Measurements from ENCODE around the gene AUTS2. TPM values are rescaled to one million over a fixed set of nuclear protein-coding genes. Genes with fewer than 3 reads are reported as not detected.

AUTS2 gene
- total RNA-seq, 2 experiments from 2014 or later, result 15.2 to 16.3 TPM

- Mint-ChIP-seq H3K27me3 (ENCODE audit: low read depth) (peaks cover 3% of the 10 kb centered on the region), H3K9me3 (ENCODE audit: insufficient read depth) (no peaks in the 10 kb centered on the region), H3K4me3 (no peak overlapping the region), H3K4me1 (ENCODE audit: low read depth) (peaks cover 4% of the 10 kb centered on the region), H3K27ac (no peak overlapping the region), H3K36me3 (ENCODE audit: low read depth) (no peaks in the 10 kb centered on the region)
- ATAC-seq (no peak), DNase-seq (no peak)
- POLR2A ChIA-PET, result no interaction called here
- CTCF ChIA-PET, result no interaction called here
These were observed 310.2 kb downstream of the AUTS2 start for GRCh38 chr7:69908454-69908853.

GRCh38 chr7:69910150-69910549, 311.9 kb downstream of the AUTS2 start:
- H3K27ac Mint-ChIP-seq, result no peak overlapping the region
- CTCF ChIA-PET, result no interaction called here
- POLR2A ChIA-PET, result no interaction called here
- no peaks in the 10 kb centered on the region for H3K36me3 Mint-ChIP-seq (ENCODE audit: low read depth)
- no peak overlapping the region for H3K4me3 Mint-ChIP-seq
- H3K9me3 Mint-ChIP-seq (ENCODE audit: insufficient read depth), result no peaks in the 10 kb centered on the region
- ATAC-seq, result no peak
- peaks cover 3% of the 10 kb centered on the region for H3K27me3 Mint-ChIP-seq (ENCODE audit: low read depth)
- H3K4me1 Mint-ChIP-seq (ENCODE audit: low read depth), result peaks cover 4% of the 10 kb centered on the region
- no peak for DNase-seq

- ChIA-PET CTCF (no interaction called here), POLR2A (no interaction called here)
- no peaks in the 10 kb centered on the region for H3K36me3 Mint-ChIP-seq (ENCODE audit: low read depth)
- no peak for ATAC-seq
- no peak overlapping the region for H3K27ac Mint-ChIP-seq
- H3K27me3 Mint-ChIP-seq (ENCODE audit: low read depth), result peaks cover under 1% of the 10 kb centered on the region
- H3K9me3 Mint-ChIP-seq (ENCODE audit: insufficient read depth), result no peaks in the 10 kb centered on the region
- H3K4me3 Mint-ChIP-seq, result no peak overlapping the region
- no peak for DNase-seq
- H3K4me1 Mint-ChIP-seq (ENCODE audit: low read depth), result no peaks in the 10 kb centered on the region
These were observed 313.1 kb downstream of the AUTS2 start for GRCh38 chr7:69911337-69911736.

GRCh38 chr7:69912141-69912540, 313.9 kb downstream of the AUTS2 start:
- ATAC-seq, result no peak
- Mint-ChIP-seq H3K36me3 (ENCODE audit: low read depth) (no peaks in the 10 kb centered on the region), H3K4me1 (ENCODE audit: low read depth) (no peaks in the 10 kb centered on the region), H3K9me3 (ENCODE audit: insufficient read depth) (no peaks in the 10 kb centered on the region), H3K27ac (no peak overlapping the region), H3K27me3 (ENCODE audit: low read depth) (no peaks in the 10 kb centered on the region), H3K4me3 (no peak overlapping the region)
- ChIA-PET CTCF (no interaction called here), POLR2A (no interaction called here)
- no peak for DNase-seq

GRCh38 chr7:69912846-69913245, 314.6 kb downstream of the AUTS2 start:
- H3K27me3 Mint-ChIP-seq (ENCODE audit: low read depth), result no peaks in the 10 kb centered on the region
- H3K9me3 Mint-ChIP-seq (ENCODE audit: insufficient read depth), result no peaks in the 10 kb centered on the region
- H3K27ac Mint-ChIP-seq, result no peak overlapping the region
- H3K36me3 Mint-ChIP-seq (ENCODE audit: low read depth), result no peaks in the 10 kb centered on the region
- POLR2A ChIA-PET, result no interaction called here
- no peaks in the 10 kb centered on the region for H3K4me1 Mint-ChIP-seq (ENCODE audit: low read depth)
- DNase-seq, result no peak
- CTCF ChIA-PET, result no interaction called here
- no peak overlapping the region for H3K4me3 Mint-ChIP-seq
- no peak for ATAC-seq

GRCh38 chr7:69919426-69920111, 321.3 kb downstream of the AUTS2 start:
- Mint-ChIP-seq H3K36me3 (ENCODE audit: low read depth) (no peaks in the 10 kb centered on the region), H3K27ac (no peak overlapping the region), H3K27me3 (ENCODE audit: low read depth) (no peaks in the 10 kb centered on the region), H3K9me3 (ENCODE audit: insufficient read depth) (no peaks in the 10 kb centered on the region), H3K4me3 (no peak overlapping the region), H3K4me1 (ENCODE audit: low read depth) (no peaks in the 10 kb centered on the region)
- ATAC-seq (no peak), DNase-seq (no peak)
- ChIA-PET POLR2A (interaction anchor here (0.6 kb wide), 1 partner anchor 228 kb away, joined by 3 read pairs; no protein-coding TSS in a partner anchor), CTCF (no interaction called here)

- ChIA-PET CTCF (no interaction called here), POLR2A (no interaction called here)
- Mint-ChIP-seq H3K27me3 (ENCODE audit: low read depth) (no peaks in the 10 kb centered on the region), H3K36me3 (ENCODE audit: low read depth) (no peaks in the 10 kb centered on the region), H3K27ac (no peak overlapping the region), H3K9me3 (ENCODE audit: insufficient read depth) (no peaks in the 10 kb centered on the region), H3K4me3 (no peak overlapping the region), H3K4me1 (ENCODE audit: low read depth) (no peaks in the 10 kb centered on the region)
- no peak for DNase-seq
- no peak for ATAC-seq
These were observed 322.5 kb downstream of the AUTS2 start for GRCh38 chr7:69920797-69921196.

GRCh38 chr7:69922026-69922803, 323.9 kb downstream of the AUTS2 start:
- no peak overlapping the region for H3K27ac Mint-ChIP-seq
- no peak for DNase-seq
- no peaks in the 10 kb centered on the region for H3K4me1 Mint-ChIP-seq (ENCODE audit: low read depth)
- H3K36me3 Mint-ChIP-seq (ENCODE audit: low read depth), result no peaks in the 10 kb centered on the region
- H3K27me3 Mint-ChIP-seq (ENCODE audit: low read depth), result no peaks in the 10 kb centered on the region
- H3K4me3 Mint-ChIP-seq, result no peak overlapping the region
- H3K9me3 Mint-ChIP-seq (ENCODE audit: insufficient read depth), result no peaks in the 10 kb centered on the region
- ATAC-seq, result no peak
- ChIA-PET CTCF (no interaction called here), POLR2A (no interaction called here)

- ChIA-PET CTCF (no interaction called here), POLR2A (no interaction called here)
- H3K9me3 Mint-ChIP-seq (ENCODE audit: insufficient read depth), result no peaks in the 10 kb centered on the region
- ATAC-seq (no peak), DNase-seq (no peak)
- no peaks in the 10 kb centered on the region for H3K4me1 Mint-ChIP-seq (ENCODE audit: low read depth)
- no peak overlapping the region for H3K27ac Mint-ChIP-seq
- no peaks in the 10 kb centered on the region for H3K36me3 Mint-ChIP-seq (ENCODE audit: low read depth)
- no peaks in the 10 kb centered on the region for H3K27me3 Mint-ChIP-seq (ENCODE audit: low read depth)
- H3K4me3 Mint-ChIP-seq, result no peak overlapping the region
These were observed 329.2 kb downstream of the AUTS2 start for GRCh38 chr7:69927461-69927860.

GRCh38 chr7:69928621-69929020, 330.3 kb downstream of the AUTS2 start:
- ATAC-seq, result no peak

GRCh38 chr7:69929622-69930021, 331.3 kb downstream of the AUTS2 start:
- Mint-ChIP-seq H3K4me1 (ENCODE audit: low read depth) (no peaks in the 10 kb centered on the region), H3K27ac (no peak overlapping the region), H3K36me3 (ENCODE audit: low read depth) (no peaks in the 10 kb centered on the region), H3K27me3 (ENCODE audit: low read depth) (no peaks in the 10 kb centered on the region), H3K4me3 (no peak overlapping the region), H3K9me3 (ENCODE audit: insufficient read depth) (no peaks in the 10 kb centered on the region)
- ChIA-PET CTCF (no interaction called here), POLR2A (no interaction called here)
- DNase-seq, result no peak
- ATAC-seq, result no peak

More at GRCh38 chr7:69928621-69929020, 330.3 kb downstream of the AUTS2 start:
- Mint-ChIP-seq H3K9me3 (ENCODE audit: insufficient read depth) (no peaks in the 10 kb centered on the region), H3K36me3 (ENCODE audit: low read depth) (no peaks in the 10 kb centered on the region), H3K4me3 (no peak overlapping the region), H3K27me3 (ENCODE audit: low read depth) (no peaks in the 10 kb centered on the region), H3K27ac (no peak overlapping the region), H3K4me1 (ENCODE audit: low read depth) (no peaks in the 10 kb centered on the region)
- ChIA-PET CTCF (no interaction called here), POLR2A (no interaction called here)
- no peak for DNase-seq

- Mint-ChIP-seq H3K9me3 (ENCODE audit: insufficient read depth) (no peaks in the 10 kb centered on the region), H3K36me3 (ENCODE audit: low read depth) (no peaks in the 10 kb centered on the region), H3K27me3 (ENCODE audit: low read depth) (no peaks in the 10 kb centered on the region), H3K27ac (no peak overlapping the region), H3K4me3 (no peak overlapping the region), H3K4me1 (ENCODE audit: low read depth) (no peaks in the 10 kb centered on the region)
- ChIA-PET CTCF (interaction anchor here (1.2 kb wide), 1 partner anchor 9 kb away, joined by 3 read pairs; no protein-coding TSS in a partner anchor), POLR2A (no interaction called here)
- ATAC-seq (no peak), DNase-seq (no peak)
These were observed 333.9 kb downstream of the AUTS2 start for GRCh38 chr7:69932034-69932628.

Measured in activated CD8-positive, alpha-beta T cell treated with anti-CD3 and anti-CD28 coated beads, Interleukin-2, amount 10 ng/mL, durations not matched to agents 7 days and 5 days (primary cell).